Measurements from ENCODE around the gene SERTAD1.
A peak's percentile ranks its signal among the peaks of the same experiment; 100 is the strongest.
"Not testable (repeated sequence)": the region's sequence is repeated elsewhere in the genome, so short reads cannot be mapped to it uniquely, and the experiment has no call there.

Gene SERTAD1

DNA sequence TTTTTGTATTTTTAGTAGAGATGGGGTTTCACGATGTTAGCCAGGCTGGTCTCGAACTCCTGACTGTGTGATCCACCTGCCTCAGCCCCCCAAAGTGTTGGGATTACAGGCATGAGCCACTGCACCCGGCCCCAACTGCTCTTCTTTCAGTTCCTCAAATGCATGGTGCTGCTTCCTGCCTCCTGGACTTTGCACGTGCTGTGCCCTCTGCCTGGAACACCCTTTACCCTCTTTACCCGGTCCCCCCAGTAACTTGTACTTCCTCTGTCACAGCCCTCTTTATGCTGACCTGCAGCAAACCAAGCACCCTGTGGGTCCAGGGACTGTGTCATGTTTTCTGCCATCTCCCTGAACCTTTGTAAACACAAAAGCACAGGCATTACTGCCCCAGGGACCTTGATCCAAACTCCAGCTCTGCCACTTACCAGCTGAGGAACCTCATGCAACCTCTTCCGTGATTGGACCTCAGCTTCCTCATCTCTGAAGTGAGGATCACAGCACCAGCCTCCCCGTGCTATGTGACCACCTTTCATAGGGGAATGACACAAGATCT is 36.0 kb upstream of the SERTAD1 start:
- no peak overlapping the region for H3K4me3 ChIP-seq (ENCODE audit: low read length)
- TF ChIP-seq ZNF274 (IDR thresholded peaks at IDR 0.05; ENCODE audit: low read depth, low read length): no peak

- no peak overlapping the region for H3K4me3 ChIP-seq (ENCODE audit: low read length)
- no peak for TF ChIP-seq ZNF274 (IDR thresholded peaks at IDR 0.05; ENCODE audit: low read depth, low read length)
Measured at GRCh38 chr19:40460185-40460584, 34.4 kb upstream of the SERTAD1 start.

DNA sequence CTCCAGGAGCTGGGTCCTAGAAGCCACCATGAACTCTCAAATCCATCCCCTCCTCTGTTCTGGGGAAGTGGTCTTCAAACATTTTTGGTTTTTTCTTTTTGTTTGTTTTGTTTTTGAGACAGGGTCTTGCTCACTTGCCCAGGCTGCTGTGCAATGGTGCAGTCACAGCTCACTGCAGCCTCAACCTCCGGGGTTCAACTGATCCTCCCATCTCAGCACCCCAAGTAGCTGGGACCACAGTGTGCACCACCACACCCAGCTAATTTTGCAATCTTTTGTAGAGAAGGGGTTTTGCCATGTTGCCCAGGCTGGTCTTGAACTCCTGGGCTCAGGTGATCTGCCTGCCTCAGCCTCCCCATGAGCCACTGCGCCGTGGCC is 32.8 kb upstream of the SERTAD1 start:
- H3K4me3 ChIP-seq (ENCODE audit: low read length): no peak overlapping the region
- TF ChIP-seq ZNF274 (IDR thresholded peaks at IDR 0.05; ENCODE audit: low read depth, low read length): no peak

- no peak for TF ChIP-seq ZNF274 (IDR thresholded peaks at IDR 0.05; ENCODE audit: low read depth, low read length)
- no peak overlapping the region for H3K4me3 ChIP-seq (ENCODE audit: low read length)
Measured at GRCh38 chr19:40457953-40458596, 32.3 kb upstream of the SERTAD1 start.

DNA sequence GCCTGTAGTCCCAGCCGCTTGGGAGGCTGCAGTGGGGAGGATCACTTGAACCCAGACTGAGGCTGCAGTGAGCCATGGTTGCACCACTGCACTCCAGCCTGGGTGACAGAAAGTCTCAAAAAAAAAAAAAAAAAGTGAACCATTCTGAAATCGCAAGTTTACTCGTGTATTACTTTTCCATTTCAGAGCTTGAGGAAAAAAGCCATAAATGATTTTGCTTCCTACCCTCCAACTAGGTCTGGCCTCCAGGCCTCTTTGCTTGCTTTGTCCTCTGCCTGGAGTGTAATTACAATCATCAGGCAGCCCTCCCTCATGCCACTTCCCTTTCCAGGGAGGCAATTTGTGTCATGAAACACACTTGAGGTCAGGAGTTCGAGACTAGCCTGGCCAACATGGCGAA is 31.3 kb upstream of the SERTAD1 start:
- no peak for TF ChIP-seq ZNF274 (IDR thresholded peaks at IDR 0.05; ENCODE audit: low read depth, low read length)
- H3K4me3 ChIP-seq (ENCODE audit: low read length): no peak overlapping the region

DNA sequence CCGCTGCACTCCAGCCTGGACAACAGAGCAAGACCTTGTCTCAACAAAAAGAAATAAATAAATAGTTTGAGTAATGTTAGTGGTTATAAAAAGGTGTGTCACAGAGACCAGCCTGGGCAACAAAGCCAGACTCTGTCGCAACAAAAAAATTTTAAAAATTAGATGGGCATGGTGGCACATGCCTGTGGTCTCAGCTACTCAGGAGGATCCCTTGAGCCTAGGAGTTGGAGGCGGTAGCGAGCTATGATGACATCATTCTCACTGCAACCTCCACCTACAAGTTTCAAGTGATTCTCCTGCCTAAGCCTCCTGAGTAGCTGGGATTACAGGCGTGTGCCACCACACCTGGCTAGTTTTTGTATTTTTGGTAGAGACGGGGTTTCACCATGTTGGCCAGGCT is 28.2 kb upstream of the SERTAD1 start:
- not testable (repeated sequence) for H3K4me3 ChIP-seq (ENCODE audit: low read length)

GRCh38 chr19:40453151-40453735 is 27.5 kb upstream of the SERTAD1 start:
- TF ChIP-seq ZNF274 (IDR thresholded peaks at IDR 0.05; ENCODE audit: low read depth, low read length): no peak
- H3K4me3 ChIP-seq (ENCODE audit: low read length): no peak overlapping the region

GRCh38 chr19:40452016-40452415 is 26.2 kb upstream of the SERTAD1 start:
- H3K4me3 ChIP-seq (ENCODE audit: low read length): no peak overlapping the region
- TF ChIP-seq ZNF274 (IDR thresholded peaks at IDR 0.05; ENCODE audit: low read depth, low read length): no peak

- no peak for TF ChIP-seq ZNF274 (IDR thresholded peaks at IDR 0.05; ENCODE audit: low read depth, low read length)
- no peak overlapping the region for H3K4me3 ChIP-seq (ENCODE audit: low read length)
Measured at GRCh38 chr19:40450664-40451063, 24.9 kb upstream of the SERTAD1 start.

DNA sequence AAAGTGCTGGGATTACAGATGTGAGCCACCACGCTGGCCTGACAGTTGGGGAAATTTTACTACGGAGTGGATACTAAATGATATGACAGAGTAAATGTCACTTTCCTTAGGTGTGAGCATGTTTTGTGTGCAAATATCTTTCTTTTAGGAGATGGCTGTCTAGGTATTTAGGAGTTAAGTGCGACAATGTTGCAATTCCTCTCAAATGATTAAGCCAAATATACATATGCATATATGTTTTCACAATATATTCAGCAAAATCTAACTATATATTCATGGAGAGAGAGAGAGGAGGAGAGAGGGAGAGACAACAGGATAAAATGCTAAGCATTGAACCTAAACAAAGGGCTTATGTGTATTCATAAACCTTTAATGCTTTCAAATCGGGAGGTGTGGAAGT is 23.7 kb upstream of the SERTAD1 start:
- no peak for TF ChIP-seq ZNF274 (IDR thresholded peaks at IDR 0.05; ENCODE audit: low read depth, low read length)
- H3K4me3 ChIP-seq (ENCODE audit: low read length): no peak overlapping the region

DNA sequence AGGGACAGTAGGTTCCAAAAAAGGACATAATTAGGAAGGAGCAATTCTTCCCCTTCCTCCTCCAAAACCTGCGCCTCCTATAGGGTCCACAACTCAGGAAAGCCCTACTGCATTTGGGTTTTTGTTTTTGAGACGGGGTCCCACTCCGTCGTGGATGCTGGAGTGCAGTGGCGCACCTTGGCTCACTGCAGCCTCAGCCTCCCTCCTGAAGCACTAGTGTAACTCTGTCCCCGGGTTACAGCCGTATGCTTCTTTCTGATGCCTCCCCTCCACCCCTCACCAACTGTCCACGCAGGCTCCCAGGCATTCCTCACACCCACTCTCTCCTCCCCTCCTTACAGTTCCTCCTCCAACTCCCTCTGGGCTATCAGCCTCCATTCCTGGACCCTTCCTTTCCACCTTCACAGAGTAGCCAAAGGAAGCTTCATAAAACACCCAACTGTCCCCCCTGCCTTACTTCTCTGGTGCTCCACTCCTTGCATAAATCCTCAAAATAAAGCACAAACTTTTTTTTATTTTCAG is 20.5 kb upstream of the SERTAD1 start:
- no peak for TF ChIP-seq ZNF274 (IDR thresholded peaks at IDR 0.05; ENCODE audit: low read depth, low read length)
- H3K4me3 ChIP-seq (ENCODE audit: low read length): no peak overlapping the region

- no peak overlapping the region for H3K4me3 ChIP-seq (ENCODE audit: low read length)
- no peak for TF ChIP-seq ZNF274 (IDR thresholded peaks at IDR 0.05; ENCODE audit: low read depth, low read length)
Measured at GRCh38 chr19:40445780-40446262, 20.0 kb upstream of the SERTAD1 start.

DNA sequence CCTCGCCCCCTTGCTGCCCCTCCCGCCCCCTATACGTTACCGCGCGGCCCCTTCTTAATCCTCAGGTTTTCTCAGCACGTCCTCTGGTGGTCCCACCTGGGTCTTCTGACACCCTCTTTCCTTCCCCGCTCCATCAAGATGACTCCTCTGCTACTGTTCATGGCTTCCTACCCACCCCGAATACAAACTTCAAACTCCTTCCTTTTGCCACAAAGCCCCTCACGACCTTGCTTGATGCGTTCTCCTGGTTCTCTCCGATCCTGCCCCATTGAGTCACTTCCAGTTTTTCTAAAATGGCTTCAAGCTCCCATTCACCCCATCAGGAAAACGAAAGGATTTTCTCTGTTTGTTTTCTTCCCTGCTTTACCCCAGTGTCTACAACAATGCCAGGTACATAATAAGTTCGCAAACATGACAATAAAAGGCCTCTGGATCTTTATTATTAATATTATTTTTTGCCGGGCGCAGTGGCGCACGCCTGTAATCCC is 19.1 kb upstream of the SERTAD1 start:
- no peak for TF ChIP-seq ZNF274 (IDR thresholded peaks at IDR 0.05; ENCODE audit: low read depth, low read length)
- peak overlapping the region; percentile 84 for H3K4me3 ChIP-seq (ENCODE audit: low read length)

- no peak for TF ChIP-seq ZNF274 (IDR thresholded peaks at IDR 0.05; ENCODE audit: low read depth, low read length)
- H3K4me3 ChIP-seq (ENCODE audit: low read length): peak within 1 kb of the TSS; percentile 84
Measured at GRCh38 chr19:40444000-40444824, 18.4 kb upstream of the SERTAD1 start, which contains the start of gene SERTAD3. Gene SERTAD3 (minus strand): TSS chr19:40444335. CDS start chr19:40442080, 2,255 bp downstream.
